Stimulated activated CD4-positive, alpha-beta T cell treated with anti-CD3 and anti-CD28 coated beads, Interleukin-1b, Interleukin-23, amount 100 ng/mL, for 1 hour (primary cell): ENCODE data around the gene NADSYN1.

Experiments
- DNase-seq, 2 donors: peaks; one replicate each; pipeline ENCODE4 v3.0.0-alpha.2; 2020; ENCODE audit warnings: low read depth in 2 of 2

NADSYN1 gene

DNA sequence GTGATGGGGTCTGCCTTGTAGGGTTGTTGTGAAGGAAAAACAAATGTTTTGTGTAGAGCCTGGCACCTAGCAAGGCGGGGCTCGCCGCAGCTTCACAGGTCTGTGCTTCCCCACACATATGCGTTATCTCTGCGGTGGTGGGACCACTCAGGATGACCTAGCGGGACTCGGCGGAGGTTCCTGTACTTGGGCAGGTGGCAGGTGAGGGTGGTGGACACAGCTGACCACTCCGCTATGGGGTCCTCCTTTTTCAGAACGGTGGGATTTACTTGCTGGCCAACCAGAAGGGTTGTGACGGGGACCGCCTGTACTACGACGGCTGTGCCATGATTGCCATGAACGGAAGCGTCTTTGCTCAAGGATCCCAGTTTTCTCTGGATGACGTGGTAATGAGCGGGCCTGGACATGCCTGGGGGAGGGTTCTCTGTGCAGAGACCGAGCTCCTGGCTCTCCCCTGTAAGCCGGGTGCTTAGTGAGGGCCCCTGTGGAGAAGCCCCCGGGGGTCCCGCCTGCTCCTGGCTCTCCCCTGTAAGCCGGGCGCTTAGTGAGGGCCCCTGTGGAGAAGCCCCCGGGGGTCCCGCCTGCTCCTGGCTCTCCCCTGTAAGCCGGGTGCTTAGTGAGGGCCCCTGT, 21.3 kb downstream of the NADSYN1 start:
- DNase-seq: no peak

DNA sequence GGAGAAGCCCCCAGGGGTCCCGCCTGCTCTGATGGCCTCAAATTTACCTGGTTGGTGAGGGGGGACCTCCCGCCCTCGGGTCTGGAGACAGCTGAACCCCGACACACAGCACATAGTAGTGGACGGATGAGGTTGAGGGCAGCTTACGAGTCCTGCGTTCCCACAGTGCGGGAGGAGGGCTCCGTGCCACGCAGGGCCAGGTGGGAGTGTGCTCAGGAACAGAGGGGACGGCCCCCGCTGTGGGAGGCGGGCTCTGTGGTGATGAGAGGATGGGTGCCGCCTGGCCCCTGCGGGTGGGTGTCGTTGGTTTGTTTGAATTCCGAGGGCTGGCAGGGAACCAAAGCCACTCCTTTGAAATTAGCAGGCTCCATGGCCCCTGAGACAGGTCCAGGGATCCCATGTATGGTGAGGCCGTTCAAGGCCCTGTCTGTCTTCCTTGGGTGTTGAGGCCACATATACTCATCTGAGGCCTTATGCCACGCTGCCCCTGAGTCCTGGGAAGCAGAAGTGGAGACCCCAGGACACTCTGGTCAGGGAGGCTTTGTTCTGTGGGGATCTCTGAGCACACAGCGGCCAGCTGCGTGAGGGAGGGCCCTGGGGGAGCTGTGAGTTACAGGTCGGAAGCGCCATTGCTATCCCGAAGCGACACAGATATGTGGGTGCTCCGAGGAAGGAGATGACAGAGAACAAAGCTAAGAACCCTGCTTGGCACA, 21.9 kb downstream of the NADSYN1 start:
- DNase-seq: no peak

DNA sequence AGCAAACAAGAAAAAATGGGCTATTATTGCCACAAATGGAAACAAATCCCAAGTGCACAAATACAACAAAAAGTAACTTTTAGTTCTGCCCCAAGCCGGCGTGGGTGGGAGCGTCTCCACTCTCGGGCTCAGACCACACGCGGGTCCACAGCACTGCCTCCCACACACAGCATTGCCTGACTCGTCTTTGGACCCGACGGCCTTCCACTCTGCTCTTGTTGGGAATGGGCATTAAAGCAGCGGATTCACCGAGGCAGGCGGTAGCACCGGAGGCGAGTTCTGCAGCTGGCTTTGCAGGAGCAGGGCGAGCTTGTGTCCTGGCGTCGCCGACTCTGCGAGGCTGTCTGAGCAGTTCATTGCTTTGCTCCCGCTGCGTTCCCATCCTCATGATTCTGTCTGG, 23.0 kb downstream of the NADSYN1 start:
- DNase-seq: no peak

DNA sequence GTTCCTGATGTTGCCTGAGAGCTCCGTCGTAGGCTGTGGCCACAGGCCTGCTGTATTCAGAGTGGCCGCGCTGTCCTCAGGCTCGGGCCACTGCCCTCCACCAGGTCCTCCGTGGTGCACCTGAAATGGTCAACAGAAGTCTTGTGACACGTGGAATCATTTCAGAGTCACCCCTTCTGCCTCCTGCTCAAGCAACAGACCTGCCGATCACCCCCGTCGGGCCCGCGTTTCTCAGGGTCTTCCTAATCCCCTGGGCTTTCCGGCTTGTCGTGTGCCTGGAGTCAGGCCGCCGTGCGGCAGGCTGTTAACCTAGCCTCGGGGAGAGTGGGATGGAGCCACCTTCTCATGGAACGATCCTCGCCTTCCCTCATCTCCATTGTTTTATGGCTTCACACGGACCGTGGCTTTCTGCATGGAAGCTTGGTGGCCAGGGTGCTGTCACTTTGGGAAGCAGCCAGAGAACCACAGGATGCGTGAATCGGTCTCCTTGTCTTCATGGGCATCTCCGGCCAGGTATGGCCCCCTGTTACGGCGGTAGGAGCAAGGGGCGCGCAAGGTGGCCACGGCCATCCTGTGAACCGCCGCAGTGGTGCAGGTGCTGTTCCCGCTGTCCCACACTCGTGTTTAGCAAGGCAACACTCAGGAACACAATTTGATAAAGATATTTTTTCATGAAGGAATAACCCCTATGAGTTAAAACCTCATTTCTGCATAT, 24.1 kb downstream of the NADSYN1 start:
- DNase-seq: no peak

DNA sequence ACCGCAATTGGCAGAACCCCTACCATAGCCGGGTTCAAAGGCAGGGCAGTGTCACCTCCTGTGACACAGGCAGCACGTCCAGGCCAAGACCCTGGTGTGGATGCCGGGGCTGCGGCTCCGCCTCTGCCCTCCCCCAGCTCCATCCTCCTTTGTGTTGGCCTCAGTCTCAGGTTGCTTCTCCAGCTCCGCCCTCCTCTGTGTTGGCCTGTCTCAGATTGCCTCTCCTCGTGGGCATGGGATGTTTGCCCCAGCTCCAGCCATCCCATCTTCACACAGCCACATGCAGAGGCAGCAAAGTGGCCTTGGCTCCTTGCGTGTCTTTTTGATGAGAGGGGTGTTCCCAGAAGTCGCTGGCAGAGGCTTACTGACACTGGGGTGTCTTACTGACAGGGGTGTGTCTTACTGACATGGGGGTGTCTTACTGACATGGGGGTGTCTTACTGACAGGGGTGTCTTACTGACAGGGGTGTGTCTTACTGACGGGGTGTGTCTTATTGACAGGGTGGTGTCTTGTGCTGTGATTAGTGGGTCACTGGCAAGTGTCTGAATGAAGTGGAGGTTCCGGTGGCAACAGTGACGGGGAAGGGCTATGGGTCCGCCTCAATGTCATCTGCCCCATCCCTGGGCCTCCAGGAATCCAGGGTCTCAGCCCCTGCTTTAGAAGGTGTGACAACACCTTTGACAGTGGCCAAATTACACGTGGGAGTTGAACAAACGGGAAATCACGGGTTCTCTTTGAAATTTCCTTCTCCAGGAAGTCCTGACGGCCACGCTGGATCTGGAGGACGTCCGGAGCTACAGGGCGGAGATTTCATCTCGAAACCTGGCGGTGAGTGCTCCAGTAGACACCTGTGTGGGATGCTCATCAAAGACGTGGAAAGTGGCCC, 24.9 kb downstream of the NADSYN1 start:
- DNase-seq: no peak

DNA sequence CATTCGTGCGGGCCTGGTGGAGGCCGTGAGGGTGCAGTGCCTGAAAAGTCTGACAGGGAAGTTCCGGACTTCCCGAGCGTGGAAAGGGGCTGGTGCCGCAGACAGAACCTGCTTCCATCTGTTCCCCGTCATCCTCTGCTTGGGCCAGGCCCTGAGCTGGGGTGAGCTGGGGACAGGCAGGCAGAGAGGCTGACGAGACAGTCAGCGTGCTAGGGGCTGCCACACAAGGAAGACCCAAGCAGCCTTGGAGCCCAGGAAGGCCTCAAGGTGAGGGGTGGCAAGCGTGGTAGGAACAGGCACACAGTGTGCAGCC, 25.5 kb downstream of the NADSYN1 start:
- DNase-seq: no peak

DNA sequence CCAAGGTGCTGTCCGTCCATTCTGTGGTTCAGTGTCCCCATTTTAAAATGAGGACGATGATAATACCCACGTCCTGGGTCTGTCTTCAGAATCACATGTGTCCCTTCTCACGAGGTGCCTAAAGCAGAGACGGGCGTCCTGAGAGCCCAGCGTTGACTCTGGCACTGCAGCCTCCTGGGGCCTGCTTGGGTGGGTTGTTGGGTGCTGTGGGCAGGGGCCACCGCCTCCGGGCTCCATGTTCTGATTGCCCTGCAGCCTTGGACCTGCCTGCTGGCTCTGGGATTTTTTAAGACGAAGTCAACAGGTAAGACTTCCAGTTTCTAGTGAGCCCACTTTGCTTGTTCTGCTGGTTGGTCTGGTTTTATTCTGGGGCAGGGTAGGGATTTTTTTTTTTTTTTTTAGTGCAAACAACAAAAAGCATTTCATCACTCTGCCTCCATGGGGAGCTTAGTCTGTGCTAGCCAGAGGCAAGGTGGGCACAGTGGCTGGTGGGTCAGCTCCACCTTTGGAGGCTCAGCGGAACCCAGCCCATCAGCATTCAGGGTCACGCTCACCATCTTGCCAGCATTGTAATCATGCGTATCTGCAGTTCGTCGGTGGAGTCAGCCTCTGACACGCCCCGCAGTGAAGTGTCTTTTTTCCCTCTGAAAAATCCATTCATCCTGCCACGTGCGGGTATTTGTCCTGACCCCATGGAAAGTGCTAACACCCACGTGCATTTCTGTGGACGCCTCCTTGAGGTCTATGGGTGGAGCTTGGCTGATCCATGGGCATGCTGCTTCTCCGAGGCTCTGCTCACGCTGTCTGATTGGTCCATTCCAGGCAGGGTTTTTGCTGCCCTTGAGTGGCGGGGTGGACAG, 28.3 kb downstream of the NADSYN1 start:
- DNase-seq: no peak

DNA sequence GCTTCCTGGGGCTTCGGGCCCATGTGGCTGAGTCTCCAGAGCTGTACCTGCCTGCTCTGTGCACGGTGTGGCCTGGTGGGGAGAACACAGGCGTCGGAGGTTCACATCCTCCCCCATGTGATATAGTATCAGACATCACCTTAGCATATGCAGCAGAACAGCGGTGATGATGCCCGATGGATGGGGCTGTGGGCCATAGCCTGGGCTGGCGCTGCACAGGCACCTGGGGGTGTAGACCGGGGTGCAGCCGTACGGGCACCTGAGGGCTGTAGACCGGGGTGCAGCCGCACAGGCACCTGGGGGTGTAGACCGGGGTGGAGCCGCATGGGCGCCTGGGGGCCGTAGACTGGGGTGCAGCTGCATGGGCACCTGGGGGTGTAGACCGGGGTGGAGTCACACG, 29.2 kb downstream of the NADSYN1 start:
- DNase-seq: no peak

DNA sequence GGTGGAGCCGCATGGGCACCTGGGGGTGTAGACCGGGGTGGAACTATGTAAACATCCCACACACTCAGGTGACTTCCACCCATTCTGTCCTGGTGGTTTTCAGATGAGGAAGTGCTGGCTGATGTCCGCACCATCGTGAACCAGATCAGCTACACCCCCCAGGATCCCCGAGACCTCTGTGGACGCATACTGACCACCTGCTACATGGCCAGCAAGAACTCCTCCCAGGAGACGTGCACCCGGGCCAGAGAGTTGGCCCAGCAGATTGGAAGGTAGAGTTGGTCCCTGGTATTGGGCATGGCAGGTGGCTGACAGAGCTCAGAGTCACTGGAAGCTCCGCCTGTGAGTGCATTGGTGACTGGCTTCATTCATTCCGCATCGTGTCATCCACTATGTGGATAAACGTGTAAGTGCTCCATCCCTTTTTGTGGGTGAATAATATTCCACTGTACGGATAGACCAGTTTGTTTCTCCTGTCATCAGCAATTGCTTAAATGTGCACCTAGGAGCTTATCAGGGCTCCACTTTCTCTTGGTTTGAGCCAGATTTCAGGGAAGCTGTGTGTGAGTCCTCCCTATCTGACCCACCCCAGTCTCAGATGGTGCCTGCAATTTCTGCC, 29.9 kb downstream of the NADSYN1 start:
- no peak for DNase-seq

DNA sequence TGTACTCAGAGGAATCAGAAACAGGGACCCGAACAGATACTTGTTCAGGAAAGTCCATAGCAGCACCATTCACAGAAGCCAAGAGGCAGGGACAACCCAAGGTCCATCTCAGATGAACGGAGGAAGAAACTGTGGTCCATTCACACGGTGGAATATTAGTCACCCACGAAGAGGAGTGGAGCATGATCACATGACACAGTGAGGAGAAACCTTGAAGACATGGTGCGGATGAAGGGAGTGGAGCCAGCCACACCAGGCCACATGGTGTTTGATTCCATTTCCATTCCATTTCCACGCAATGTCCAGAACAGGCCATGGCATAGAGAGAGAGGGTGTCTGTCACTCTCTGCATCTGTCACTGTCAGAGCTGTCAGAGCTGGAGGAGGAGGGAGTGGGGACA, 30.7 kb downstream of the NADSYN1 start:
- DNase-seq: no peak

DNA sequence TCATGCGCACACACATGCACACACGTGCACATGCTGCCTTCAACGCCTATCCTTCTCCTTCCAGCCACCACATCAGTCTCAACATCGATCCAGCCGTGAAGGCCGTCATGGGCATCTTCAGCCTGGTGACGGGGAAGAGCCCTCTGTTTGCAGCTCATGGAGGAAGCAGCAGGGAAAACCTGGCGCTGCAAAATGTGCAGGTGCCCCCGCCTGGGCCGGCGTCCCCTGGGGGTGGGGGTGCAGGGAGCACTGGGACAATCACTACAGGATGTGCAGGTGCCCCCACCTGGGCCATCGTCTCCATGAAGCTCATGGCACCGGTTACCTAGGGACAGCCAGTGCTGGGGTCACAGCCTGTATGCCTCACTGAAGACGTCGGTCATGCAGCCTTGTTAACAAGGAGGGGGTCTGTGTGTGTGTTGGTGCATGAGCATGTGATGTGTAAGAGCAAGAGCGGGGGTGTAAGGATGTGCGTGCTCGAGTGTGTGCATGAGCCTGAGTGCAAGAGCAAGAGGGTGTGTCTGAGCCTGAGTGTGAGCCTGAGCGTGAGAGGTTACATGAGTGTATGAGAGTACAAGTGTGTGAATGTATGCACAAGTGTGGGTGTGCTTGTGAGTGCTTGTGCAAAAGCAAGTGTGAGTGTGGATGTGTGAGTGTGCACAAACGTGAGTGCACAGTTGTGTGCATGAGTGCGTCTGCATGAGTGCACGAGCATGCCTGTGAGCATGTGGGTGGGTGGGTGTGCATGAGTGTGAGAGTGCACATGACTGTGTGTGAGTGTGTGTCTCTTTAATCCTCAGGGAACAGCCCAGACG, 31.5 kb downstream of the NADSYN1 start:
- DNase-seq: no peak

DNA sequence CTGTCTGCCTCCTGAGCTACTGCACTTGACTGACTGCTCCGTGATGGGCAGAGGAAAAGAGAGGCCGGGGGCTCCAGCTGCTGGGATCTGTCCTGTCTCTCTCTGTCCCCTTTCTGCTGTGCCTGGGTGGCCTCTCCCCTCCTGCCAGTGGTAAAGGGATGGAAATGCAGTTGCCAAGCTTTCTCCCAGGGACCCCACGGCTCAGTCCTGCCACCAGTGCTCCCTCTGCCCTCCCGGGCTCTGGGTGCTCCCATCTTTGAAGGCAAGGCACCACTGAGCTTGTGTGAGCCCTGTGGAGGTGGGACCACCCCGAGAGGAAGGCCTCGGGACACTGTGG, 32.0 kb downstream of the NADSYN1 start:
- no peak for DNase-seq

DNA sequence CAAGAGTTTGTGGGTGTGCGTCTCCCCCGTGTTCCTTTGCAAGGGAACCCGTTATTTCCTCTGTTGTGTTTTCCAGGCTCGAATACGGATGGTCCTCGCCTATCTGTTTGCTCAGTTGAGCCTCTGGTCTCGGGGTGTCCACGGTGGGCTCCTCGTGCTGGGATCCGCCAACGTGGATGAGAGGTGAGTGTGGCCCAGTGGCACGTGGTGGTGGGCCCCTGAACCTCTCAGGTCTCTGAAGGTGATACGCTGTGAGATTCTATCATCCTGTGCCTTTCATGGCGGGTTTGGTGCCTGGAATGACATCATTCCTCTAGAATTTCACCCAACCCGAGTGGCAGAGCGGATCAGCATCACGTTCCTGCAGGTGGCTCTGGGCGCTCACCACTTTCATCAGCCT, 32.5 kb downstream of the NADSYN1 start:
- no peak for DNase-seq

DNA sequence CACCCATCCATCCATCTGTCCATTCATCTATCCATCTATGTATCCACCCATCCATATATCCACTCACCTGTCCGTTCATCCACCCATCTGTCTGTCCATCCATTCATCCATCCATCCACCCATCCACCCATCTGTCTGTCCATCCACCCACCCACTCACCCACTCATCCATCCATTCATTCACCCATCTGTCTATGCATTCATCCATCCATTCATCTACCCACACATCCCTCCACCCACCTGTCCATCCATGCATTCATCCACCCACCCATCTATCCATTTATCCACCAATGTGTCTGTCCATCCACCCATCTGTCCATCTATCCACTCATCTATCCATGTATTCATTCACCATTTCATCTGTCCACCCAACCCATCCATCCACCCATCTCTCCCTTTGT, 33.3 kb downstream of the NADSYN1 start:
- no peak for DNase-seq

DNA sequence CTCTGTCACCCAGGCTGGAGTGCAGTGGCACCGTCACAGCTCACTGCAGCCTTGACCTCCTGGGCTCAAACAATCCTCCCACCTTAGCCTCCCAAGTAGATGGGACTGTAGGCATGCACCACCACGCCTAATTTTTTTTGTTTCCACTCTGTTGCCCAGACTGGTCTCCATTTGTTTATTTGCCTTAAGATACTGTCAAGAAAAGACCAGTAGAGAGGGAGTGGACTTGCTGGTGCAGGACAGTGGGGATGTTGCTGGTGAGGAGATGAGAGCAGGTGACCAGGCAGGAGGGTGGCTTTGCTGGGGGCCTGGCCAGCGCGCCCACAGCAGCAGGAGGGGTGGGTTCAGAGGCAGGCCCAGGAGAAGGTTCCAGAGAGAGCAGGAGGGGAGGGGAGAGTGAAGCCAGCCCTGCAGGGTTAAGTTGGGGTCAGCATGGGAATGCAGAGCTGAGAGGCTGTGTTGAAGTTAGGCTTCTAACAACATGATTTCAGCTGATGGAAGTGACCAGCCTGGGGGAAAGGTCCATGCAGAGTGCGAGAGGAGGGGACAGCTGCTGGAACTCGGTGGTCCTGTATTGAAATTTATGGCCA, 35.8 kb downstream of the NADSYN1 start:
- DNase-seq: no peak

DNA sequence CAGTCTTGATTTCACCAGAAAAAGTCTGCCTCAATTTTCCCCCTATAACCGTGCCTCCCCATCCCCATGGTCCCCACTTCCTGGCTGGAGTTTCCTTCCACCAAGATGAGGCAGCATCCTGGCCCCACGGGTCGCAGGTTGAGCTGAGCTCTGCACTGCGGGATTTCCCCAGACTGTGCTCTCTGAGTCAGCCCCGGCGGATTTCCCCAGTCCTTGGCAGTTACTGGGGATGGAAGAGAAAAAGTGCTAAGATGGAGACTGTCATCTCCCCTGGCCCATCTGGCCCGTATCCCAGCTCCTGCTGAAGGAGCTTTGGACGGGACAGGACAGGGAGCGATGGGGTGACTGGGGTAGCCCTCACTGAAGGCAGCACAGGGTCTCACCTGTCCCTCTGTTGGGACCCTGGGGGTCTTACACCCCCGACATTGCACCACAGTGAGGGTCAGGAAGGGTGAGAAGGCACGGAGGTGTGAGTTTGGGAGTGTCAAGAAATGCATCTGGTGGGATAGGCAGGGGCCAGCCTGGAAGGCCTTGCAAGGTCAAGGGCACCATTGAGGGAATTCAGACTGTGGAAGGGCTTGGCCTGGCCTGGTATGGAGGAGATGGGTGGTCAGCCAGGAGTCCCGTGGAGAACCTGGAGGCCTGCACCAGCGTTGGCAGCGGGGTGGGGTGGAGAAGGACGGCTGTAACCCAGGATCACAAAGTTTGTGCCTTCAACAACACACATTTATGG, 36.5 kb downstream of the NADSYN1 start:
- DNase-seq: peak in 1 of 2 donors; percentile 34

DNA sequence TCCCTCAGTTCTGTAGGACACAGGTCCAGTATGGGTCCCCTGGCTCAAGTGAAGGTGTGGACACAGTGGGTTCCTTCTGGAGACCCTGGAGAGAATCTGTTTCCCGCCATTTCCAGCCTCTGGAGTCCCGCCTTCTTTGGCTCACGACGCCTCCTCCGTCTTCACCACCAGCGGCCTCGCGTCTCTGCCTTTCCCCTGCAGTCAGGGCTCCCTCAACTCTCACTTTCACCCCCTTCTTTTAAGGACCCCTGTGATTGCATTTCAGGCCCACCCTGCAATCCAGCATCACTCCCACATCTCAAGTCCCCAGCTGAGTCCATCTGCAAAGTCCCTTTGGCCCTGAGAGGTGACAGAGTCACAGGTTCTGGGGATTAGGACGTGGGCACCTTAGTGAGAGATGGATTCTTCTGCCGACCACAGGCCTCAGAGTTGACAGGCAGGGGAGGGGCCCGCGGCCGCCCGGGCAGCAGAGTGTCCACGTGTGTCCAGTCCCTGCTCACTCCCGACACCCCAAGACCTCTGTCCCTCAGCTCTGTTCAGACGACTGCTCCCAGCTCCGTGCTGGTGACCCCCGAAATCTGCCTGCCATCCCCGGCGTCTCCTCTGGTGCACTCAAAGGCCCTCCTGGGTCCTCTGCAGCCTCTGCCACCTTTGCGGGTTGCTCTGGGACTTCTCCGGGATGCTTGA, 37.2 kb downstream of the NADSYN1 start:
- DNase-seq: no peak

DNA sequence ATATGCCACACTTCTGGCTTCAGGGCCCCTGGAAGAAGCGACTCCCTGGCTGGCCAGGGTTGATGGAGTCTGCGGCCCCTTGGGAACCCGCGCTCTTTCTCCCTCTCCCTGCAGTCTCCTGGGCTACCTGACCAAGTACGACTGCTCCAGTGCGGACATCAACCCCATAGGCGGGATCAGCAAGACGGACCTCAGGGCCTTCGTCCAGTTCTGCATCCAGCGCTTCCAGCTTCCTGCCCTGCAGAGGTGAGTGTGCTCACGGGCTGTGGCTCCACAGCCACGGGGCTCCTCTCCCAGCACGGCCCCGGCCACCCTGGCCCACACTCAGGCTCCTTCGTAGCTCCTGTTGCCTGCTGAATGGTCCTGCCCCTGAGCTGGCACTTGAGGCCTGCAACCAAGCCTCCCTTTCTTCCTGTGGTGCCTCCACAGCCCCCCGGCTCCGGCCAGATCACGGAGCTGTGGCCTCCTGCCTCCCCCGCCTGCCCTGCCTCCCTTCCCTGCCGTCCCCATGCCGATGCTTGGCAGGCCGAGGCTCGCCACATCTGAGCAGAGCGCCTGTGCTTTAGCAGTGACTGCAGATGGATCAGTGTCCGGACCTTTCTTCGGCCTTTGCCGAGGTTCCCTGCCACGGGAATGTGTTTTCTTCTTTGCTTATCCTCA, 37.9 kb downstream of the NADSYN1 start:
- no peak for DNase-seq
